GM12878 (cell line): ENCODE data around the gene NMUR1. TPM values are rescaled to one million over a fixed set of nuclear protein-coding genes. Genes with fewer than 3 reads are reported as not detected.

ENCODE experiments used
- ATAC-seq: fragments of 200-7000 bp; cut with Tn5 transposase; 3 replicates; pipeline ENCODE4 v1.9.1; 2020; ENCODE audit warnings: mild to moderate bottlenecking, moderate library complexity
- BruUV-seq: library from RNA; stranded (reverse); fragments of 400-500 nt; replicated peaks from 2 replicates; lab custom pipeline; 2021; lab: Mats Ljungman, UMichigan
- CTCF ChIA-PET: fragments of 300-600 bp; sonication (Branson Sonifier 250); formaldehyde crosslinking; extraction: SDS; loops from one replicate; lab custom pipeline; 2021; ENCODE audit warnings: inconsistent platforms; lab: Yijun Ruan, JAX
- POLR2A ChIA-PET: fragments of 350-600 bp; formaldehyde crosslinking; extraction: SDS; loops from one replicate; lab custom pipeline; 2021; ENCODE audit warnings: inconsistent platforms; lab: Charles Lee
- RAD21 ChIA-PET: fragments of 300-600 bp; sonication (Branson Sonifier 250); formaldehyde crosslinking; loops from one replicate; lab custom pipeline; 2023; ENCODE audit warnings: antibody characterized with exemption; ENCODE audit not compliant: unreplicated experiment; lab: Charles Lee
- SMC1A ChIA-PET: fragments of 300-600 bp; sonication (Branson Sonifier 250); formaldehyde crosslinking; loops from one replicate; lab custom pipeline; 2023; ENCODE audit not compliant: unreplicated experiment, uncharacterized antibody; lab: Charles Lee
- DNase-seq: peaks from one replicate; pipeline ENCODE4 v3.0.0-alpha.2; 2011; ENCODE audit warnings: low read depth, low spot score
- FAIRE-seq: peaks from 3 replicates; lab custom pipeline; 2011; peaks lifted over from hg19 to GRCh38; lab: Jason Lieb, UNC
- H2AFZ ChIP-seq: 2 replicates; pipeline ENCODE4 v1.6.0; 2011; ENCODE audit warnings: low read depth, low read length, control low read depth; ENCODE audit not compliant: control insufficient read depth
- H3K27ac ChIP-seq: 2 replicates; pipeline ENCODE4 v1.5.1; 2011; ENCODE audit warnings: control low read depth; ENCODE audit not compliant: control insufficient read depth, insufficient read depth
- H3K27me3 ChIP-seq, 2 experiments: replicated peaks in 1 of 2; 2 replicates each; pipeline versions ENCODE4 v1.6.0 to v1.6.1; 2011; ENCODE audit warnings: low read length in 1 of 2; ENCODE audit not compliant: control insufficient read depth in 2 of 2, insufficient read depth in 2 of 2
- H3K36me3 ChIP-seq, 2 experiments: 2 replicates each; pipeline ENCODE4 v1.5.1; 2011; ENCODE audit warnings: low read length in 1 of 2; ENCODE audit not compliant: control insufficient read depth in 2 of 2, insufficient read depth in 2 of 2
- H3K4me1 ChIP-seq: 2 replicates; pipeline ENCODE4 v1.6.1; 2011; ENCODE audit warnings: mild to moderate bottlenecking, low read length, moderate library complexity, mixed read lengths; ENCODE audit not compliant: control insufficient read depth, insufficient read depth
- H3K4me2 ChIP-seq: 2 replicates; pipeline ENCODE4 v1.6.0; 2011; ENCODE audit warnings: control low read depth; ENCODE audit not compliant: control insufficient read depth, insufficient read depth
- H3K4me3 ChIP-seq: fragments of 200-600 bp; sonication (generic); 2 replicates; pipeline ENCODE4 v1.5.1; 2016
- H3K79me2 ChIP-seq: 2 replicates; pipeline ENCODE4 v1.6.0; 2011; ENCODE audit warnings: low read length; ENCODE audit not compliant: control insufficient read depth, insufficient read depth
- H3K9ac ChIP-seq: 2 replicates; pipeline ENCODE4 v1.8.0; 2011; ENCODE audit warnings: low read length, control low read depth, mixed read lengths; ENCODE audit not compliant: control insufficient read depth, insufficient read depth
- H3K9me3 ChIP-seq: replicated peaks from 3 replicates; pipeline ENCODE4 v1.5.1; 2011; ENCODE audit warnings: mild to moderate bottlenecking, low read length; ENCODE audit not compliant: control insufficient read depth, insufficient read depth
- H4K20me1 ChIP-seq: 2 replicates; pipeline ENCODE4 v1.6.0; 2011; ENCODE audit not compliant: control insufficient read depth, insufficient read depth
- EZH2 ChIP-seq: IDR thresholded peaks from 2 replicates; pipeline ENCODE4 v1.6.1; 2012; ENCODE audit warnings: low read depth, mild to moderate bottlenecking, control low read depth, inconsistent platforms, low read length, borderline replicate concordance; ENCODE audit not compliant: control insufficient read depth
- POU2F2 ChIP-seq: IDR thresholded peaks from 3 replicates; pipeline ENCODE4 v1.6.1; 2011; ENCODE audit warnings: low read depth, mild to moderate bottlenecking, low read length, borderline replicate concordance
- ZNF217 ChIP-seq: fragments of 450-650 bp; IDR thresholded peaks from 2 replicates; pipeline ENCODE4 v1.6.1; 2017; ENCODE audit warnings: antibody characterized with exemption, mild to moderate bottlenecking
- WGBS: methylation state at CpG from one replicate; pipeline ENCODE4 v1.1.6; 2016; ENCODE audit warnings: low lambda C conversion rate; ENCODE audit not compliant: insufficient replicate concordance, insufficient coverage; ENCODE audit errors: missing lambda C conversion rate; 5-methylcytosine and 5-hydroxymethylcytosine counted together
- in situ Hi-C: fragments of 300-500 bp; cut with MboI; formaldehyde crosslinking; loops from 9 replicates; pipeline ENCODE4 v1.14.3; 2018; ENCODE audit warnings: mixed read lengths
- intact Hi-C: fragments of 100-400 bp; cut with micrococcal nuclease; formaldehyde crosslinking; loops from one replicate; pipeline ENCODE4 v1.14.2; 2022; ENCODE audit not compliant: unreplicated experiment
- polyA plus RNA-seq, 11 experiments: library from polyadenylated mRNA; depleted of rRNA in 4 of 11; unstranded in 6 of 11; stranded (reverse) in 5 of 11; fragments of >200 nt; fragmentation: Nextera tagmentation in 4 of 11; fragmentation: Illumina TruSeq in 1 of 11; extraction: Ambion mirVana in 4 of 11; extraction: Trizol in 1 of 11; gene quantifications; 1 replicate in 1 of 11; 2 replicates in 10 of 11; pipeline versions ENCODE4 v1.2.1 to v1.2.3, GENCODE V29; 2011 to 2016; ENCODE audit warnings: inconsistent platforms in 2 of 11, missing spikeins in 2 of 11, low read depth in 1 of 11
- total RNA-seq, 4 experiments: library from RNA; depleted of rRNA in 3 of 4; stranded (reverse); fragments of >200 nt in 3 of 4; fragmentation: Illumina TruSeq in 1 of 4; extraction: Trizol in 1 of 4; gene quantifications; 2 replicates each; pipeline versions ENCODE4 v1.2.1 to v1.2.3, GENCODE V29; 2013 to 2021
- TF ChIP-seq, protein P1 (sequence below): IDR thresholded peaks from 2 replicates; pipeline ENCODE4 v1.6.1; 2012; ENCODE audit warnings: low read depth, low read length, improper control_type of control experiment

NMUR1 gene
- total and polyA plus RNA-seq, 10 of the 15 experiments (the other 5 are each of a cell fraction or from before 2014, with no cell fraction given), result under 0.01 to 0.08 (median 0.02) TPM; not detected in 5

GRCh38 chr2:231488331-231488730 lies 41.9 kb downstream of the NMUR1 start:
- Histone ChIP-seq H3K9ac (no peak overlapping the region), H2AFZ (no peak overlapping the region)
- in situ Hi-C loops, result no loop called here
- no peak for TF ChIP-seq POU2F2
- TF ChIP-seq, all 136 proteins: peak for 0
- DNase-seq, result no peak
- Histone ChIP-seq H3K27ac (no peak overlapping the region), H3K79me2 (peaks cover 1% of the 10 kb centered on the region; the same call in 1 of the 2 replicates), H3K9me3 (no peaks in the 10 kb centered on the region), H4K20me1 (no peaks in the 10 kb centered on the region), H3K36me3 (no peaks in the 10 kb centered on the region), H3K4me3 (no peak overlapping the region), H3K4me2 (no peak overlapping the region), H3K27me3 (no peaks in the 10 kb centered on the region), H3K4me1 (peaks cover under 1% of the 10 kb centered on the region; the same call in 1 of the 2 replicates)
- BruUV-seq, result no TSS peak
- ChIA-PET RAD21 (no interaction called here), SMC1A (no interaction called here), POLR2A (interaction anchor here (0.9 to 1.2 kb wide), 2 partner anchors 18 to 261 kb away, joined by 3 read pairs; no protein-coding TSS in a partner anchor), CTCF (interaction anchor here (1.4 kb wide), 1 partner anchor 29 kb away, joined by 3 read pairs; no protein-coding TSS in a partner anchor)
- intact Hi-C loops, result no loop called here
- 67% methylated on average over 5 of the region's 5 CpGs for WGBS
- no peak for FAIRE-seq
- no peak for ATAC-seq

DNA sequence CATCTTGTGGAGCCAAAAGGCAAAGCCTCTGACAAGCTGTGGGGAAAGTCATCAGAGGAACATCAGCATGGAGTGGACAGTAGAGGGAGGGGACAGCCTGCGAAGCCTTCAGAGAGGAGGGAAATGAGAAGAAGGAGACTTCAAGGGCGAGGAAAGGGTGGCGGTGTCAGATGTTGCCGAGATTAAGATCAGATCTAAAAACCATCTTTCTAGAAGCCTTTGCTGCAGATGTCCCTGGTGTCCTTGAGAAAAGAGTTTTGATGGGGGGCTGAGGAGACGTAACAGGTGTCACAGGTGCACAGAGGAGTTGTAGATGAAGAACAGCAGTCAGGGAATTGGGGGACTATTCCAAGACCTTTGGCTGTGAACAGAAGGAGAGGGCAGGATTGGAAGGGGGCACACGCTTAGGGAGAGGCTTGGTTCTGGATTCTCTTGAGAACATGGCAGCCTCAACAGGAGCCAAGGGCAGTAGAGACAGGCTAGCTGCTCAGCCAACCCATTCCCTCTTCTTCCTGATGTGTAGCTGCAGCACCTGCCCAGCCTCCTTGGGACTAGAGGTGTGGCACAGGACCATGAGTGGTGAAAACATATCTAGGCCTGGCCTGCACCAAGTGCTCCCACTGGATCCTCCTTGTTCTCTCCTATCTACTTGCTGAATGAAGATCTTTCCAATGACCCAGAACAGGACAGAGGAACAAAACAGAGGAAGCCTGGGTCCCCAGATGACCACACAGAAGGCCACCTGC lies 43.2 kb downstream of the NMUR1 start:
- POLR2A ChIA-PET, result interaction anchor here (0.6 kb wide), 1 partner anchor 26 kb away, joined by 3 read pairs; no protein-coding TSS in a partner anchor
- BruUV-seq, result no TSS peak
- WGBS, result 89% methylated on average over 6 of the region's 6 CpGs
- no peak overlapping the region for H3K4me2 ChIP-seq
- H3K9ac ChIP-seq, result no peak overlapping the region
- H3K79me2 ChIP-seq, result peaks cover 10% of the 10 kb centered on the region
- no peak overlapping the region for H2AFZ ChIP-seq
- SMC1A ChIA-PET, result interaction anchor here (0.5 kb wide), 1 partner anchor 562 kb away, joined by 5 read pairs; no protein-coding TSS in a partner anchor
- CTCF ChIA-PET, result interaction anchor here (0.8 to 1.3 kb wide), 2 partner anchors 9 to 19 kb away, joined by 3 read pairs; no protein-coding TSS in a partner anchor
- H3K4me1 ChIP-seq, result peaks cover 10% of the 10 kb centered on the region
- no peaks in the 10 kb centered on the region for H3K36me3 ChIP-seq
- RAD21 ChIA-PET, result no interaction called here
- in situ Hi-C loops, result no loop called here
- no peaks in the 10 kb centered on the region for H3K9me3 ChIP-seq
- no peak overlapping the region for H3K4me3 ChIP-seq
- ATAC-seq (no peak), FAIRE-seq (no peak), DNase-seq (no peak)
- intact Hi-C loops, result no loop called here
- H3K27ac ChIP-seq, result no peak overlapping the region
- H4K20me1 ChIP-seq, result no peaks in the 10 kb centered on the region
- H3K27me3 ChIP-seq, result no peaks in the 10 kb centered on the region
- TF ChIP-seq, protein P1, sequence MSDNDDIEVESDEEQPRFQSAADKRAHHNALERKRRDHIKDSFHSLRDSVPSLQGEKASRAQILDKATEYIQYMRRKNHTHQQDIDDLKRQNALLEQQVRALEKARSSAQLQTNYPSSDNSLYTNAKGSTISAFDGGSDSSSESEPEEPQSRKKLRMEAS, result no peak
- TF ChIP-seq ZNF217 (no peak), EZH2 (no peak)
